ENCODE measurements around the gene VEGFB.

The VEGFB gene

GRCh38 chr11:64206457-64207255 lies 27.7 kb upstream of the VEGFB start, which contains the start of gene FERMT3:
TSS of gene FERMT3 (plus strand) at chr11:64206721. CDS start at chr11:64207365, 644 bp downstream.
- CTCF ChIA-PET: interaction anchor here (0.6 to 7.4 kb wide), 17 partner anchors 11 to 131 kb away, joined by 3 to 131 read pairs (median 9); partner anchors contain the start of genes CATSPERZ, DNAJC4, ESRRA and NUDT22
- Mint-ChIP-seq H3K27ac (peak within 1 kb of the TSS; percentile 96), H3K4me3 (peak within 1 kb of the TSS; percentile 90), H3K36me3 (peaks cover 58% of the 10 kb centered on the region), H3K9me3 (no peaks in the 10 kb centered on the region), H3K27me3 (no peaks in the 10 kb centered on the region), H3K4me1 (peaks cover 53% of the 10 kb centered on the region)
- peak; percentile 89 for DNase-seq

DNA sequence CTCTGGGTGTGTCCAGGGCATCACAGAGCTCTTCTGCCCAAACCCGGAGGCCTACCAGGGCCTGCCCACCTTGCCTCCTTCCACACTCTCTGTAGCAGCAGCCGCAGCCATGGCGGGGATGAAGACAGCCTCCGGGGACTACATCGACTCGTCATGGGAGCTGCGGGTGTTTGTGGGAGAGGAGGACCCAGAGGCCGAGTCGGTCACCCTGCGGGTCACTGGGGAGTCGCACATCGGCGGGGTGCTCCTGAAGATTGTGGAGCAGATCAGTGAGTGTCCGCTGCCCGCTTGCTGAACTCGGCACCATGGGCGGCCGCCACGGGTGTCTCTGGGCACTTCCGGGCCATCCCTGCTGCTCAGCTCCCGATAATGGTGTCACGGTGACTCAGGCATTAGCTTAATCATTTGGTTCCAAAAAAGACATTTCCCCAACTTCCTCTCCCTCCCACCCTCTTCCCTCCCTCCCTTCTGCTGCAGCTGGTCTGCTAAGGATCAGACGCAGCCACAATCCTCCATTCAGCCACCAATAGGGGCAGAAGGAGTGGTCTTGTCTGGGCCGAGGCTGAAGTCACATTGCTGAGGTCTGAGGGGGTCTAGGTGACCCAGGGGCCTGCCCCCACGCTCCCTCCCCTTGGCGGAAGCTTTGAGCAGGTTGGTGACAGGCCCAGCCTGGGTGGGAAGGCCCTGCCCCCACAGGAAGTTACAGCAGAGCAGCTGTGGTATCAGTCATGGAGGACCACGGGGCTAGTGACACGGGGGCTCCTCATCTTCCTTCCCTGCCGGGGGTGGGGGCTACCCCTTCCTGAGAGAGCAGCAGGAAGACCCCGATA lies 26.9 kb upstream of the VEGFB start:
- peak overlapping the region; percentile 90 for H3K4me3 Mint-ChIP-seq
- no peaks in the 10 kb centered on the region for H3K9me3 Mint-ChIP-seq
- no peaks in the 10 kb centered on the region for H3K27me3 Mint-ChIP-seq
- CTCF ChIA-PET: interaction anchor here (0.6 to 7.4 kb wide), 12 partner anchors 10 to 131 kb away, joined by 3 to 131 read pairs (median 11); partner anchors contain the start of genes CATSPERZ, ESRRA, FKBP2 and NUDT22
- peak; percentile 89 for DNase-seq
- peaks cover 58% of the 10 kb centered on the region for H3K4me1 Mint-ChIP-seq
- peaks cover 57% of the 10 kb centered on the region for H3K36me3 Mint-ChIP-seq
- peak overlapping the region; percentile 96 for H3K27ac Mint-ChIP-seq

- Mint-ChIP-seq H3K36me3 (peaks cover 55% of the 10 kb centered on the region), H3K4me1 (peaks cover 60% of the 10 kb centered on the region)
- no peak for DNase-seq
Observed at GRCh38 chr11:64208086-64208795, 26.1 kb upstream of the VEGFB start.

DNA sequence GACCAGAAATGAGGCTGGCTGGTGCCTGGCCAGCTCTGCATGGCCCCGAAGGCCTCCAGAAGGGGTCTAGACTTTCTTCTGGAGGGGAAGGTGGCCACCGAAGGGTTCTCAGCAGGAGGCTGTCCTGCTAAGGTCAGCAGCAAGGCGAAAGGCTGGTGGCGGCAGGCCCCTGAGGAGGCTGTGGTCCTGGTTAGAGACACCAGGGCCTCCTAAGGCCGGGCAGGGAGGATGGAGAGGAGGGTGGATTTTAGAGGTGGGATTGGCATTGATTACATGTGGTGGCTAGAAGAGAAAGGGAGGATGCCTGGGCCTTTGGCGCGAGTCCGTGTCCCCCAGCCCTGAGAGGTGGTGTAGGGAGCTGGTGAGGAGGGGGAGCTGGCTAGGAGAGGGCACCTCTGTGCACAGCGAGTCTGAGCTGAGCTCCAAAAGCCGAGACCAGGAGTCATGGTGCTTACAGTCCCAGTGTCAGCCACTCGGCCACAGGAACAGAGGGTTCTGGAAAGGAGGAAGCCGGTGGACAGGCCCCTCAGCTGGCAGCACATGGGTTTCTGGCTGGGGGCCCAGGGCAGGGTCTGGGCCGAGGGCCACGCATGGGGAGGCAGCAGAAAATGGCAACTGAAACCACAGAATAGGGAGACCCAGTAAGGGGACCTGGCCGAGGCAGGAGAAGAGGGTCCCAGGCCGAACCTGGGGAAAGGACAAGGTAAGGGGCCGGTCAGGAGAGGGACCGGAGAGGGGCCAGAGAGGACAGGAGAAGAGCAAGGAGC lies 25.4 kb upstream of the VEGFB start:
- Mint-ChIP-seq H3K36me3 (peaks cover 50% of the 10 kb centered on the region), H3K4me1 (peaks cover 55% of the 10 kb centered on the region), H3K9me3 (no peaks in the 10 kb centered on the region), H3K27me3 (no peaks in the 10 kb centered on the region), H3K4me3 (peak overlapping the region; percentile 90), H3K27ac (peak overlapping the region; percentile 96)
- DNase-seq: no peak
- CTCF ChIA-PET: interaction anchor here (1.8 to 7.4 kb wide), 5 partner anchors 8 to 94 kb away, joined by 7 to 131 read pairs (median 31); partner anchors contain the start of genes CATSPERZ, ESRRA, NUDT22 and PLCB3

More at GRCh38 chr11:64208086-64208795, 26.1 kb upstream of the VEGFB start:
- H3K27ac Mint-ChIP-seq: peak overlapping the region; percentile 96
- H3K27me3 Mint-ChIP-seq: no peaks in the 10 kb centered on the region
- CTCF ChIA-PET: interaction anchor here (1.1 to 7.4 kb wide), 6 partner anchors 9 to 124 kb away, joined by 3 to 131 read pairs (median 30); partner anchors contain the start of genes CATSPERZ, ESRRA, FKBP2 and NUDT22
- peak overlapping the region; percentile 90 for H3K4me3 Mint-ChIP-seq
- no peaks in the 10 kb centered on the region for H3K9me3 Mint-ChIP-seq

GRCh38 chr11:64209563-64209843 lies 24.9 kb upstream of the VEGFB start:
- peak overlapping the region; percentile 31 for H3K4me3 Mint-ChIP-seq
- H3K27me3 Mint-ChIP-seq: no peaks in the 10 kb centered on the region
- H3K27ac Mint-ChIP-seq: peak overlapping the region; percentile 96
- H3K36me3 Mint-ChIP-seq: peaks cover 46% of the 10 kb centered on the region
- CTCF ChIA-PET: interaction anchor here (1.8 kb wide), 1 partner anchor 17 kb away, joined by 7 read pairs; the partner anchor contains the start of genes NUDT22 and TRPT1
- no peaks in the 10 kb centered on the region for H3K9me3 Mint-ChIP-seq
- no peak for DNase-seq
- peaks cover 50% of the 10 kb centered on the region for H3K4me1 Mint-ChIP-seq

DNA sequence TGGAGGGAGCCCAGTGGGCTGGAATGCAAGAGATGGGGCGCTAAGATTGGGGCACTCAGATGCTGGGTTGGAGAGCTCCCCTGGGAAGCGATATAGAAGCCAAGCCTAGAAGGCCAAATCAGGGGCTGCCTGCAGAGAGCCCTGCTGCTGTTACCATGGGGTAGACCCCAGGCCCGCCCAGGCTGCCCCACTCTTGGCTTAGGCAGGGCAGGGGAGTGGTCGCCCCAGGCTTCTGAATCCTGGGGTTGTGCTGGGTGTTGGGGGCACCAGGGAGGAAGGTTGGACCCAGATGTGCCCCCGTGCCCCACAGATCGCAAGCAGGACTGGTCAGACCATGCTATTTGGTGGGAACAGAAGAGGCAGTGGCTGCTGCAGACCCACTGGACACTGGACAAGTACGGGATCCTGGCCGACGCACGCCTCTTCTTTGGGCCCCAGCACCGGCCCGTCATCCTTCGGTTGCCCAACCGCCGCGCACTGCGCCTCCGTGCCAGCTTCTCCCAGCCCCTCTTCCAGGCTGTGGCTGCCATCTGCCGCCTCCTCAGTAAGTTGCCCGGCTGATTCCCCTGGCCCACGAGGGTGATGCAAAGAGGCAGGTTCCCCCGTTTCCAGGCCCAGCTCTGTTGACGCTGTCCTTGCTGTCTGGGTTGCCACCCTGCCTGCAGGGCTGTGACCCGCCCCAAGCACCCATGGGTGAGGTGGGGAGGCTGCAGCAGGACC lies 23.9 kb upstream of the VEGFB start:
- Mint-ChIP-seq H3K27ac (peak overlapping the region; percentile 24), H3K27me3 (no peaks in the 10 kb centered on the region), H3K36me3 (peaks cover 49% of the 10 kb centered on the region), H3K4me3 (no peak overlapping the region), H3K4me1 (peaks cover 49% of the 10 kb centered on the region), H3K9me3 (no peaks in the 10 kb centered on the region)
- CTCF ChIA-PET: interaction anchor here (1.8 kb wide), 1 partner anchor 16 kb away, joined by 7 read pairs; the partner anchor contains the start of genes NUDT22 and TRPT1
- DNase-seq: no peak

DNA sequence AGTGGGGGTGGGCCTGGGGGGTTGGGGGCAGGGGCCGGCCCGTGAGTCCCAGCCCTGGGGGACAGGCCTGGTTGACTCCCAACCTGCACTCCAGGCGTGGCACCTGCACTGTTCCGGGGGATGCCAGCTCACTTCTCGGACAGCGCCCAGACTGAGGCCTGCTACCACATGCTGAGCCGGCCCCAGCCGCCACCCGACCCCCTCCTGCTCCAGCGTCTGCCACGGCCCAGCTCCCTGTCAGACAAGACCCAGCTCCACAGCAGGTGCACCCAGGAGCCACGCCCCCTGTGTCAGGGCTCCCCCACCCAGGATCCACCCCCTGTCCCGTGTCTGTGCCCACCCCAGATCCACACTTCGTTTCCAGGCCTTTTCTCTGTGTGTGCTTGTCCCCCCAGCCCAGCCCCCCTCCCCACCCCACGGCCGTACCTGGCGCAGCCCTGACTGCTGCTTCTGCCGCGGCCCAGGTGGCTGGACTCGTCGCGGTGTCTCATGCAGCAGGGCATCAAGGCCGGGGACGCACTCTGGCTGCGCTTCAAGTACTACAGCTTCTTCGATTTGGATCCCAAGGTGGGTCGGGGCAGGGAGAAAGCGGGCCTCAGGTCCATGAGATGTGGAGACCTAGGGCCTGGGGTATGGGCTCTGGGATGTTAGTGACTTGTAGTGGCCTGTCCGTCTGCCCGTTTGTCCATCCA lies 23.1 kb upstream of the VEGFB start:
- H3K27ac Mint-ChIP-seq: peak overlapping the region; percentile 42
- CTCF ChIA-PET: no interaction called here
- no peaks in the 10 kb centered on the region for H3K27me3 Mint-ChIP-seq
- H3K4me1 Mint-ChIP-seq: peaks cover 40% of the 10 kb centered on the region
- H3K4me3 Mint-ChIP-seq: no peak overlapping the region
- peaks cover 51% of the 10 kb centered on the region for H3K36me3 Mint-ChIP-seq
- DNase-seq: no peak
- H3K9me3 Mint-ChIP-seq: no peaks in the 10 kb centered on the region

GRCh38 chr11:64216879-64217278 lies 17.5 kb upstream of the VEGFB start:
- H3K9me3 Mint-ChIP-seq: no peaks in the 10 kb centered on the region
- no peak for DNase-seq
- peaks cover 13% of the 10 kb centered on the region for H3K4me1 Mint-ChIP-seq
- no peaks in the 10 kb centered on the region for H3K27me3 Mint-ChIP-seq
- H3K27ac Mint-ChIP-seq: no peak overlapping the region
- no peak overlapping the region for H3K4me3 Mint-ChIP-seq
- CTCF ChIA-PET: interaction anchor here (5.1 kb wide), 1 partner anchor 10 kb away, joined by 28 read pairs; the partner anchor contains the start of gene FERMT3
- H3K36me3 Mint-ChIP-seq: peaks cover 38% of the 10 kb centered on the region

- Mint-ChIP-seq H3K9me3 (no peaks in the 10 kb centered on the region), H3K4me3 (no peak overlapping the region), H3K4me1 (peaks cover 8% of the 10 kb centered on the region), H3K36me3 (peaks cover 30% of the 10 kb centered on the region), H3K27me3 (no peaks in the 10 kb centered on the region), H3K27ac (no peak overlapping the region)
- CTCF ChIA-PET: interaction anchor here (5.1 kb wide), 1 partner anchor 12 kb away, joined by 28 read pairs; the partner anchor contains the start of gene FERMT3
- DNase-seq: no peak
Observed at GRCh38 chr11:64218628-64219353, 15.6 kb upstream of the VEGFB start.

DNA sequence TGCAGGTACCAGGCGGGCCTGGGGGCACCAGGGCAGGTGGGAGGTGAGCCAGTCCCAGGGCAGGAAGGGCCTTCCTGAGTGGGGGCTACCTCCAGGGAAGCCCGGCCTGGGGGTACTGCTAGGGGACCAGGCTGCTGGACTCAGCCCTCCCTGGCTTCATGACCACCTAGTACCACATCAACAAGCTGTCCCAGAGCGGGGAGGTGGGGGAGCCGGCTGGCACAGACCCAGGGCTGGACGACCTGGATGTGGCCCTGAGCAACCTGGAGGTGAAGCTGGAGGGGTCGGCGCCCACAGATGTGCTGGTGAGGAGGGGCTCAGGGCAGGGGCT lies 15.1 kb upstream of the VEGFB start:
- no peak for DNase-seq
- H3K9me3 Mint-ChIP-seq: no peaks in the 10 kb centered on the region
- no peak overlapping the region for H3K27ac Mint-ChIP-seq
- no peak overlapping the region for H3K4me3 Mint-ChIP-seq
- peaks cover 28% of the 10 kb centered on the region for H3K36me3 Mint-ChIP-seq
- H3K27me3 Mint-ChIP-seq: no peaks in the 10 kb centered on the region
- peaks cover 13% of the 10 kb centered on the region for H3K4me1 Mint-ChIP-seq
- CTCF ChIA-PET: interaction anchor here (5.1 kb wide), 1 partner anchor 13 kb away, joined by 28 read pairs; the partner anchor contains the start of gene FERMT3

DNA sequence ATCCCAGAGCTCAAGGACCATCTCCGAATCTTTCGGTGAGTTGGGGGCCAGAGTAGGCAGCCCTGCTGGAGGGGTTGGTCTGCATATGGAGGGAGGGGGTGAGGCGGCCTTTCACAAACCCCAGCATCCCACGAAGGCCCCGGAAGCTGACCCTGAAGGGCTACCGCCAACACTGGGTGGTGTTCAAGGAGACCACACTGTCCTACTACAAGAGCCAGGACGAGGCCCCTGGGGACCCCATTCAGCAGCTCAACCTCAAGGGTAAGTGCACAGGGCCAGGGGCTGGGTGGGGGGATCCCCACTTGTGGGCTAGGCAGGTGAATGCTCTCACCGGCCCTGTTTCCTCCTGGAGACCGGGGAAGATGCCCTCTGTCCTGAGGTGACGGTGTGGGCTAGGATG lies 14.6 kb upstream of the VEGFB start:
- Mint-ChIP-seq H3K4me3 (no peak overlapping the region), H3K27me3 (no peaks in the 10 kb centered on the region), H3K27ac (no peak overlapping the region), H3K36me3 (peaks cover 28% of the 10 kb centered on the region), H3K9me3 (no peaks in the 10 kb centered on the region), H3K4me1 (peaks cover 14% of the 10 kb centered on the region)
- DNase-seq: no peak
- CTCF ChIA-PET: interaction anchor here (5.1 kb wide), 1 partner anchor 13 kb away, joined by 28 read pairs; the partner anchor contains the start of gene FERMT3

GRCh38 chr11:64220271-64220670 lies 14.1 kb upstream of the VEGFB start:
- Mint-ChIP-seq H3K4me1 (peaks cover 15% of the 10 kb centered on the region), H3K27me3 (no peaks in the 10 kb centered on the region), H3K9me3 (no peaks in the 10 kb centered on the region), H3K36me3 (peaks cover 24% of the 10 kb centered on the region), H3K27ac (no peak overlapping the region), H3K4me3 (no peak overlapping the region)
- CTCF ChIA-PET: no interaction called here
- no peak for DNase-seq
